Central memory CD4-positive, alpha-beta T cell (primary cell): ENCODE measurements around the gene SLC48A1.
"Not testable (repeated sequence)": the region's sequence is repeated elsewhere in the genome, so short reads cannot be mapped to it uniquely, and the experiment has no call there.

Source experiments
- DNase-seq: peaks from one replicate; pipeline ENCODE4 v3.0.0; 2022

Gene SLC48A1

GRCh38 chr12:47794679-47795078 is 21.6 kb downstream of the SLC48A1 start:
- no peak for DNase-seq

DNA sequence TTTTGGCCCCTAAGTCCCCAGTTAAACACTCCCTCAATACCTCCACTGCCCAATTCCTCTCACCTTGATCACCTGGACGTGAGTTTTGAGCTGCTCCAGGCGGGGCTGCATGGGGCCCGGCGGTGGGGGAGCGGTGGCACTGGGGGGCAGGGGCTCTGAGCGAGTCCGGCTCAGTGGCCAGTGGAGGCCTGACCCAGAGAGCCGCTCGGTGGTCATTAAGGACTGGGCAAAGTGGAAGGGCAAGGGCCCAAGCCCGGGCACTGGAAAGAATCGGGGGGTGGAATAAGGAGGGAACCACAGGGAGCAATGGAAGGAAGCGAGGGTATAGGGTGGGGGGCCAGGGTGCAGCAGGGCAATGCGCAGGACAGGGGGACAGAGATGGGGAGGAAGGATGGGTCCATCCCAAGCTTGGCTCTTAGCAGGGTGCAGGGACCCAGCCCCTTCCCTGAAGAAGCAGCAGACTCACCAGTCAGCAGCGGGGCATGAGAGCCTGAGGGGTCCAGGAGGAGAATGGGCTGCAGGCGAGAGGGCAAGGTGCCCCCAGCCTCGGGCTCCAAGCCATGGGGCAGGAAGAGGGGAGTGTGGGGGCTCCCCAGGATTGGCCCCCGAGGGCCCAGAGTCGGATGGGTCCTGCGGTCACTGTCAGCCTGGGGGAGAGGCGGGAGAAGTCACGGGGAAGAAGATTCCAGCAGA is 22.2 kb downstream of the SLC48A1 start:
- no peak for DNase-seq

DNA sequence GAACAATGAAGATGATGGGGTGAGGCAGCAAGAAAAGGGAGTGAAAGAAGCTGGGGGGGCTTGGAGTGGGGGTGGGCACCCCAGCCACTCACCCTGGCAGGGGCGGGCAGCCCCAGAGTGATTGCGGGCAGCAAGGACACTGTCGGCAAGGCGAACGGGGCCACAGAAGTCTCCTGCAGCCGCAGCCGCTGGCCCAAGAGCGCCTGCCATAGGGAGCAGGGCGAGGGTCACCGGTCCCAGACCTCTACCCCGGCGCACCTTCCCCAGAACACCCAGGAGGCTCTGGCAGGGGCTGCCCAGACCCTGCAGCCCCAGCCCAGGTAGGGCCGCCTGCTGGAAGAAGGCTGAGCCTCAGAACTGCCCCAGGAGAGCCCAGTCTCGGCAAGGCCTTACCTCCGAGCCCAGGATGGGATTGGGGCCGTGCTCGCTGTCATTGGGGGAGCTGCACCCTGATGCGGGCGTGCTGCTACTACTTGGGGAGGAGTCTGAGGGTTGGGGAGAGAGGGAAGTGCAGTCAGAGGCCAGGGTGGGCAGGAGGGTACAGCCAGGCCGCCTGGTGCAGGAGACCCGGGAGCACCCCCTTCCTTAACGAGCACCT is 22.9 kb downstream of the SLC48A1 start:
- no peak for DNase-seq

GRCh38 chr12:47797441-47797840 is 24.4 kb downstream of the SLC48A1 start:
- DNase-seq: no peak

GRCh38 chr12:47798382-47798948 is 25.4 kb downstream of the SLC48A1 start:
- DNase-seq: no peak

GRCh38 chr12:47799357-47799955 is 26.4 kb downstream of the SLC48A1 start:
- DNase-seq: no peak

DNA sequence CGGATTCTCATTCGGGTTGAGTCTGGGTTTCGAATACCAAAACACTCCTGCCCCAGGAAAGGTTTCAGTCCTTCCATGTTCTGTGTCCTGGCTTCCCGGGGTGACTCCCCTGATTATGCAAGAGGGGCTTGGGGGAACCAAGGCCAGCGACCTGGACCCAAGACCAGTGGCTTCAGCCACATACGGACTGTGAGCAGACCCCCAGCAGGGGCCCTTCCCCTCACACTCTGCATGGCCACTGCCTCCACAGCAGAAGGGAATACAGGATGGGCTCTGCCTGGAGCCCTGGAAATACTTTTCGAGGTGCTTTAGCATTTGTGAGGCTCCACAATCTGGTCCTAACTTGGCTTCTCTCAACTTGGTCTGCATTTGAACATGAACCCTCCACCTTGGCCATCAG is 27.5 kb downstream of the SLC48A1 start:
- no peak for DNase-seq

- DNase-seq: no peak
Observed at GRCh38 chr12:47801170-47801903, 28.3 kb downstream of the SLC48A1 start.

DNA sequence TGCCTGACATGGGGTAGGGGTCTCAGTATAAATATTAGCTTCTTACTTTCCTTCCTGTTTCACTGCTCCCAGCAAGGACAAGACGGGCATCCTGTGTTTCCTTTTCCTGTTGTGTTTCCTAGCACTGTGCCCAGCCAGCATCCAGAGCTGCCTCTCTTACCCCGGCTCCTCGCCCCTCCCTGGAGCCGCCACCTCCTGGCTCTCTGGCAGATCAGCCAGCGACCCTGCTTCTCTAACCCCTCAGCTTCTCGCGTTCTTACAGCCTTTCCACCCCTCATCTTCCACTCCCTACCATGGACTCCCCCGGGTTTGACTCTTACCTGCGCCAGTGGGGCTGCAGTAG is 28.8 kb downstream of the SLC48A1 start:
- no peak for DNase-seq

DNA sequence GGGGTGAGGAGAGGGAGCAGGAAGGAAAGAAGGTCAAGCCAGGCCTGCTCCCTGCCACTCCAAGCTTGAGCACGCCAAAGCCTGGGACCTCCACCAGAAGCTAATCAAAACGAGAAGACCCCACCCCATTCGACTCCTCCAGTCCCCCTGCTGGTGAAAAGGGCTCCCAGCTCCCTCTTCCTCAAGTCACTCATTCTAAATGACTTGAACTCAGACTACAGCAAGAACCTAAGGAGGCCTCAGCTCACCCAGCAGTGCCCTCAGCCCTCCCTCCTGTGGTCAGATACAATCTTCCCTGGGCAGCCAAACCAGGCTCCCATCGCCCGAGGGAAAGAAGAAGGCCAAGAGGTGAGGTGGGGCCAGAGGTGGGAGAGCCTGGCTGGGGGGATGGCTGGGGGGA is 29.3 kb downstream of the SLC48A1 start:
- no peak for DNase-seq

- DNase-seq: no peak
Observed at GRCh38 chr12:47803191-47803875, 30.3 kb downstream of the SLC48A1 start.

- DNase-seq: no peak
Observed at GRCh38 chr12:47804171-47804570, 31.1 kb downstream of the SLC48A1 start.

GRCh38 chr12:47805417-47805816 is 32.4 kb downstream of the SLC48A1 start:
- DNase-seq: no peak

DNA sequence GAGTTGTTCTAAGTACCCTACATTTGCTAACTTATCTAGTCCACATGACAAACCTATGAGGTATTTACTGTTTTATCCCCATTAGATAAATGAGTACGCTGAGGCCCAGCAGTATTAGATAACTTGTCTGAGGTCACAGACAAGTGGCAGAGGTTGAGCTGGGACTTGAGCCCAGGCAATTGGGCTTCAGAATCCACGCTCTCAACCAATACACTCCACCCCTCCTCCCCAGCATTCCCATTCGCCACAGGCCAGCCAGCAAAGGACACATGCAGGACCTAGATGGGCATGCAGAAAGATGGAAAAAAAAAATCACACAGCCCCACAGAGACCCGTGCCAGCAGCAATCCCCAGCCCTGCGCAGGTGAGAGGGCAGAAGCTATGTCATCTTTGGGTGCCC is 34.3 kb downstream of the SLC48A1 start:
- DNase-seq: no peak

GRCh38 chr12:47808050-47808449 is 35.0 kb downstream of the SLC48A1 start:
- DNase-seq: peak; percentile 73

DNA sequence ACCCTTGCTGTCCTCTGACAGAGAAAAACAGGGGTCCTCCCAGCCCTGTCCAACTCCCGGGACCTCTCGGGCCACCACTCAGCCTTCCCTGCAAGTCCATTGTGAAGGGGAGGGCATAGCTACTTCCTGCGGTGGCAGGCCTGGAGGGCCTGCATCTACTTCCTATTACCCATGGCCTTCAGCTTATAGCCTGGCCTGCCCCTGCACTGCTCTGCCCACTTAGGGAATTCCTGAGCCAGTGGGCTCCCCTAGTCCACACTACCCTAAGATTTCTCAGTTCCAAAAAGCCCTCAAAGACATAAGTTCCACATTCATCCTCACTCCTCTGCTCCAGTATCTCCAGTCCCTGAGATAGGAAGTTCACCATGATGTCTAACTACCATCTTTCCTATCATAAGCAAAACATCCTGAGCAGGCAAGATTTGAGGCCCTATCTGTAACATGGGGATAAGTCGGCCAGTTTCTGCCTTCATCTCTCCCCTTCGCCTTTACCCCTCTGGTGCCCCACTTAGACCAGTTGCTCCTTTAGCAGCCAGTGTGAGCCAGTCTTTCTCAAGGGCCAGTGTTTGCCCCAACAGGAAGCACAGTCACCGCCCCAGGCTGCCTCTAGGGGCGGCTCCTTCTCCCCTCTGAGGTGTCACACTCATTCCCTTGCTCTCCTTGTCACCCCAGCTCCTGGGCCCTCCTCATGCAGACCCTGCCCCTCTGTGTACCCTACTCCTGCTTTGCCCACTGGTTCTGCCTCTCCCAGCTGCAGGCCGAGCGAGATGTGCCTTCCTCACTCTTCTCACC is 35.7 kb downstream of the SLC48A1 start:
- DNase-seq: peak; percentile 39

DNA sequence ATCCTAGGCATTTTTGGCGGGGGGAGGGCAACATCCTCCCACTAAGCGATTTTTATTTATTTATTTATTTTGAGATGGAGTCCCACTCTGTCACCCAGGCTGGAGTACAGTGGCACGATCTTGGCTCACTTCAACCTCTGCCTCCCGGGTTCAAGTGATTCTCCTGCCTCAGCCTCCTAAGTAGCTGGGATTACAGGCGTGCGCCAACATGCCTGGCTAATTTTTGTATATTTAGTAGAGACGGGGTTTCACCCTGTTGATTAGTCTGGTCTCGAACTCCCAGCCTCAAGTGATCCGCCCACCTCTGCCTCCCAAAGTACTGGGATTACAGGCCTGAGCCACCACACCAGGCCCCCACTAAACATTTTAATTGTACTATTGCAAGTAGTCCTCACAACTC is 36.5 kb downstream of the SLC48A1 start:
- not testable (repeated sequence) for DNase-seq

DNA sequence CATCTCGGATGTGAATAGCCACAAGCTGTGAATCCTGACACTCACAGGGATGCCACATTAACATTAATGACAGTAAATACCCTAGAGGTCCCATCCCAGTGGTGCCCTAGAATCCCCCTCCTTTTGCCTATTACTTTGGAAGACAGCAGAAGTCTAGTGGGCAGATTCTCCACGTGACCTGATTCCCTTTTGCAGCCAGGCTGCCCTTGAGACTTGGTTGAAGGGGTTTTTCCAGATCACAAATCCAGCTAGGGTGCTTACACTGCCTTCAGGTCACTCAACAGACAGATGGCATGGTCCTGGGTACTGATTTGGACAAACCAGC is 38.0 kb downstream of the SLC48A1 start:
- DNase-seq: no peak

- DNase-seq: no peak
Observed at GRCh38 chr12:47811581-47812484, 38.8 kb downstream of the SLC48A1 start.

GRCh38 chr12:47812797-47813510 is 39.9 kb downstream of the SLC48A1 start:
- peak; percentile 84 for DNase-seq
